Psoas muscle (tissue), 8 donors: ENCODE data around the gene TMEM218. TPM values are rescaled to one million over a fixed set of nuclear protein-coding genes. Genes with fewer than 3 reads are reported as not detected.
"Not testable (repeated sequence)": the region's sequence is repeated elsewhere in the genome, so short reads cannot be mapped to it uniquely, and the experiment has no call there.

Experiments used
- ATAC-seq, 4 donors: fragments of 200-7000 bp; cut with Tn5 transposase; one replicate each; pipeline ENCODE4 v1.9.1; 2020; ENCODE audit warnings: moderate library complexity in 3 of 4, mild to moderate bottlenecking in 2 of 4
- DNase-seq, 2 donors: peaks; one replicate each; pipeline ENCODE4 v3.0.0-alpha.2; 2020
- H3K27ac ChIP-seq: fragments of 200-600 bp; one replicate; pipeline ENCODE4 v1.8.0; 2022
- H3K27me3 ChIP-seq, 3 donors: fragments of 200-600 bp in 1 of 3; one replicate each; pipeline versions ENCODE4 v1.6.1 to v1.8.0; 2013 to 2022; ENCODE audit warnings: low read length in 2 of 3, mild to moderate bottlenecking in 2 of 3, moderate library complexity in 1 of 3; ENCODE audit not compliant: insufficient read depth in 3 of 3
- H3K36me3 ChIP-seq, 2 donors: fragments of 200-600 bp in 1 of 2; one replicate each; pipeline versions ENCODE4 v1.6.1 to v1.8.0; 2013 to 2022; ENCODE audit warnings: low read depth in 1 of 2, mild to moderate bottlenecking in 1 of 2, moderate library complexity in 1 of 2; ENCODE audit not compliant: insufficient read depth in 1 of 2
- H3K4me1 ChIP-seq: fragments of 200-600 bp; one replicate; pipeline ENCODE4 v1.8.0; 2022
- H3K4me3 ChIP-seq: fragments of 200-600 bp; one replicate; pipeline ENCODE4 v1.8.0; 2022; ENCODE audit warnings: mild to moderate bottlenecking
- H3K9me3 ChIP-seq: fragments of 200-600 bp; one replicate; pipeline ENCODE4 v1.8.0; 2022
- CTCF ChIP-seq: fragments of 200-600 bp; IDR thresholded peaks from one replicate; pipeline ENCODE4 v1.8.0; 2022; ENCODE audit warnings: antibody characterized with exemption
- WGBS, 3 donors: extraction: QIAGEN DNeasy Blood & Tissue Kit; methylation state at CpG; one replicate each; pipeline versions ENCODE4 v1.1.6 to v1.1.7; 2013; 5-methylcytosine and 5-hydroxymethylcytosine counted together
- intact Hi-C, 2 donors: fragments of 100-400 bp; cut with DNase I; formaldehyde crosslinking; loops; one replicate each; pipeline versions ENCODE4 v1.11.0 to v1.14.2; 2022
- polyA plus RNA-seq, 3 donors: library from polyadenylated mRNA; stranded (reverse); fragments of 200-250 nt; gene quantifications; one replicate each; pipeline ENCODE4 v1.2.3, GENCODE V29; 2013
- total RNA-seq, 4 donors: library from RNA; stranded (reverse); fragmentation: NEBNext Ultra II Directional in 2 of 4; extraction: Animal tissue kit (Norgen Biotek cat#: 25700) in 2 of 4; gene quantifications; one replicate each; pipeline versions ENCODE4 v1.2.1 to v1.2.4, GENCODE V29; 2021 to 2023
- donor health status: healthy with polysubstance abuse.
- donor health status: DM: no; HTN: no; CAD: no; lungs with moderate emphysema.
- donor health status: Bipolar disorder and iron deficiency.
- donor health status: healthy.
- donor health status: DM: yes; HTN: yes; CAD: no.
- donor health status: DM: no; HTN: no; CAD: no.
- donor health status: DM: no; HTN: no; CAD: no.
- donor health status: DM: yes; HTN: yes; CAD: no.

TMEM218 gene
- total and polyA plus RNA-seq, 7 donors: 4.9 to 30.3 (median 12.1) TPM

GRCh38 chr11:125057693-125058016, 53.8 kb downstream of the TMEM218 start:
- TF ChIP-seq CTCF: no peak
- ATAC-seq: no peak
- WGBS, 3 donors: 93 to 100% (median 95%) methylated on average over 5 of the region's 5 CpGs
- H3K27me3 ChIP-seq: no peaks in the 10 kb centered on the region
- H3K36me3 ChIP-seq: no peaks in the 10 kb centered on the region
- no peaks in the 10 kb centered on the region for H3K4me1 ChIP-seq
- intact Hi-C loops: no loop called here
- H3K4me3 ChIP-seq: no peak overlapping the region
- peak in 1 of 2 donors; percentile 38 for DNase-seq
- H3K27ac ChIP-seq: no peak overlapping the region
- no peaks in the 10 kb centered on the region for H3K9me3 ChIP-seq

GRCh38 chr11:125056931-125057692, 54.3 kb downstream of the TMEM218 start:
- ATAC-seq (no peak), DNase-seq (no peak)
- WGBS, 3 donors: 84 to 91% (median 90%) methylated on average over 5 of the region's 5 CpGs
- intact Hi-C loops: no loop called here
- no peaks in the 10 kb centered on the region for H3K4me1 ChIP-seq
- H3K27ac ChIP-seq: no peak overlapping the region
- H3K4me3 ChIP-seq: no peak overlapping the region
- no peaks in the 10 kb centered on the region for H3K27me3 ChIP-seq
- H3K36me3 ChIP-seq: no peaks in the 10 kb centered on the region
- no peaks in the 10 kb centered on the region for H3K9me3 ChIP-seq
- no peak for TF ChIP-seq CTCF

- H3K27ac ChIP-seq, intact Hi-C loops, H3K4me1 ChIP-seq, H3K4me3 ChIP-seq, H3K9me3 ChIP-seq, DNase-seq, ATAC-seq, H3K36me3 ChIP-seq, H3K27me3 ChIP-seq: not testable (repeated sequence)
- WGBS, 3 donors: 98 to 100% (median 98%) methylated on average over 2 of the region's 2 CpGs
These were observed 55.3 kb downstream of the TMEM218 start for GRCh38 chr11:125056111-125056510.

- Histone ChIP-seq H3K36me3 (no peaks in the 10 kb centered on the region), H3K9me3 (no peaks in the 10 kb centered on the region), H3K4me1 (no peaks in the 10 kb centered on the region), H3K27me3 (no peaks in the 10 kb centered on the region), H3K27ac (no peak overlapping the region), H3K4me3 (no peak overlapping the region)
- intact Hi-C loops: no loop called here
- ATAC-seq (no peak), DNase-seq (no peak)
- TF ChIP-seq CTCF: no peak
- WGBS, 3 donors: 60 to 79% (median 68%) methylated on average over 2 of the region's 2 CpGs
These were observed 56.2 kb downstream of the TMEM218 start for GRCh38 chr11:125055107-125055715.

GRCh38 chr11:125053167-125053566, 58.3 kb downstream of the TMEM218 start:
- intact Hi-C loops: no loop called here
- Histone ChIP-seq H3K4me1 (no peaks in the 10 kb centered on the region), H3K9me3 (no peaks in the 10 kb centered on the region), H3K27ac (no peak overlapping the region), H3K4me3 (no peak overlapping the region), H3K27me3 (no peaks in the 10 kb centered on the region), H3K36me3 (no peaks in the 10 kb centered on the region)
- TF ChIP-seq CTCF: no peak
- WGBS, 3 donors: 44 to 88% (median 49%) methylated on average over 1 of the region's 1 CpG
- DNase-seq (no peak), ATAC-seq (no peak)
